Fibroblast of lung (primary cell): ENCODE measurements around the gene C1QTNF8. TPM values are rescaled to one million over a fixed set of nuclear protein-coding genes. Genes with fewer than 3 reads are reported as not detected.

Experiments used
- DNase-seq, 2 donors: peaks; one replicate each; pipeline versions ENCODE4 v3.0.0 to v3.0.0-alpha.2; 2010; ENCODE audit warnings: low read depth in 2 of 2
- H2AFZ ChIP-seq: 2 replicates; pipeline ENCODE4 v1.5.1; 2012; ENCODE audit warnings: low read length, control low read depth, inconsistent platforms
- H3K27ac ChIP-seq: 2 replicates; pipeline ENCODE4 v1.5.1; 2011; ENCODE audit warnings: low read length, control low read depth; ENCODE audit not compliant: insufficient read depth
- H3K27me3 ChIP-seq: 2 replicates; pipeline ENCODE4 v1.5.1; 2011; ENCODE audit warnings: mild to moderate bottlenecking, low read length; ENCODE audit not compliant: control insufficient read depth, insufficient read depth
- H3K36me3 ChIP-seq: 2 replicates; pipeline ENCODE4 v1.5.1; 2011; ENCODE audit warnings: low read length; ENCODE audit not compliant: control insufficient read depth, insufficient read depth
- H3K4me1 ChIP-seq: 2 replicates; pipeline ENCODE4 v1.5.1; 2011; ENCODE audit warnings: low read length; ENCODE audit not compliant: control insufficient read depth, insufficient read depth; ENCODE audit errors: extremely low read depth
- H3K4me2 ChIP-seq: 2 replicates; pipeline ENCODE4 v1.5.1; 2011; ENCODE audit warnings: low read length, control low read depth; ENCODE audit not compliant: insufficient read depth; ENCODE audit errors: extremely low read depth
- H3K4me3 ChIP-seq, 4 experiments: fragments of 200-600 bp in 1 of 4; sonication (generic) in 1 of 4; replicated peaks in 1 of 4; 2 replicates each; pipeline ENCODE4 v1.5.1; 2011 to 2016; ENCODE audit warnings: low read length in 4 of 4, low read depth in 3 of 4, mild to moderate bottlenecking in 3 of 4, control low read depth in 2 of 4, inconsistent platforms in 1 of 4, mixed read lengths in 1 of 4; ENCODE audit not compliant: insufficient read depth in 1 of 4; ENCODE audit errors: control extremely low read depth in 1 of 4
- H3K79me2 ChIP-seq: 2 replicates; pipeline ENCODE4 v1.5.1; 2012; ENCODE audit warnings: mild to moderate bottlenecking, low read length, inconsistent platforms; ENCODE audit not compliant: control insufficient read depth, insufficient read depth
- H3K9ac ChIP-seq: 2 replicates; pipeline ENCODE4 v1.5.1; 2011; ENCODE audit warnings: mild to moderate bottlenecking, low read length, control low read depth; ENCODE audit not compliant: insufficient read depth
- H3K9me3 ChIP-seq: 2 replicates; pipeline ENCODE4 v1.5.1; 2012; ENCODE audit warnings: low read depth, low read length; ENCODE audit not compliant: control insufficient read depth, insufficient read depth
- H4K20me1 ChIP-seq: 2 replicates; pipeline ENCODE4 v1.5.1; 2011; ENCODE audit warnings: low read length; ENCODE audit not compliant: control insufficient read depth, insufficient read depth; ENCODE audit errors: extremely low read depth
- EZH2 ChIP-seq: IDR thresholded peaks from 2 replicates; pipeline ENCODE4 v1.5.1; 2012; ENCODE audit warnings: low read length, control low read depth, mild to moderate bottlenecking; ENCODE audit errors: missing control alignments
- polyA plus RNA-seq, 2 donors: library from polyadenylated mRNA; depleted of rRNA in 1 of 2; stranded (reverse) in 1 of 2; unstranded in 1 of 2; fragments of >200 nt; gene quantifications; 2 replicates each; pipeline ENCODE4 v1.2.1, GENCODE V29; 2011 to 2012; ENCODE audit warnings: missing spikeins in 1 of 2
- total RNA-seq: library from RNA; depleted of rRNA; stranded (reverse); fragments of >200 nt; gene quantifications from 2 replicates; pipeline ENCODE4 v1.2.1, GENCODE V29; 2014
- TF ChIP-seq, protein P1 (sequence below), 2 donors: IDR thresholded peaks in 1 of 2; conservative IDR thresholded peaks in 1 of 2; 1 replicate in 1 of 2; 2 replicates in 1 of 2; pipeline ENCODE4 v1.5.1; 2011 to 2012; ENCODE audit warnings: low read length in 2 of 2, control low read depth in 1 of 2, inconsistent platforms in 1 of 2, low read depth in 1 of 2, mild to moderate bottlenecking in 1 of 2

The C1QTNF8 gene
- total and polyA plus RNA-seq, 2 donors (not counting 1 experiment from before 2014, with no cell fraction given), result not detected

DNA sequence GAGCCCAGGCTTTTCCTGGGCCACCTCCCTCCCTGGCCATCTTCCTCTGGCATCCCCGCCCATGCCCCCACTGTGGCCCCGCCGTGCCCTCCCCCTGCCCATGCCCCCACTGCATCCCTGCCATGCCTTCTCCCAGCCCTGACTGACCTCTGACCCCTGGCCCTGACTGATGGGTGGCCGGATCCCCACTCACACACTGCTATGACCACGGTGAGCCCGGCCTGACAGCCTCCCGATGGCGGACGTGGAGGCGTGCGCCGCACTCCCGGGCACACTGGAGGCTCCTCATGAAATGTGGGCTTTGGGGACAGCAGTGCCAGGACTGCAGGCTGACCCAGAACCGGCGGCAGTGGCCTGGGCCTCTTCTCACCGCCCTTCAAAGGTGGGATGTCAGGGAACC lies 10.6 kb upstream of the C1QTNF8 start:
- TF ChIP-seq, protein P1, sequence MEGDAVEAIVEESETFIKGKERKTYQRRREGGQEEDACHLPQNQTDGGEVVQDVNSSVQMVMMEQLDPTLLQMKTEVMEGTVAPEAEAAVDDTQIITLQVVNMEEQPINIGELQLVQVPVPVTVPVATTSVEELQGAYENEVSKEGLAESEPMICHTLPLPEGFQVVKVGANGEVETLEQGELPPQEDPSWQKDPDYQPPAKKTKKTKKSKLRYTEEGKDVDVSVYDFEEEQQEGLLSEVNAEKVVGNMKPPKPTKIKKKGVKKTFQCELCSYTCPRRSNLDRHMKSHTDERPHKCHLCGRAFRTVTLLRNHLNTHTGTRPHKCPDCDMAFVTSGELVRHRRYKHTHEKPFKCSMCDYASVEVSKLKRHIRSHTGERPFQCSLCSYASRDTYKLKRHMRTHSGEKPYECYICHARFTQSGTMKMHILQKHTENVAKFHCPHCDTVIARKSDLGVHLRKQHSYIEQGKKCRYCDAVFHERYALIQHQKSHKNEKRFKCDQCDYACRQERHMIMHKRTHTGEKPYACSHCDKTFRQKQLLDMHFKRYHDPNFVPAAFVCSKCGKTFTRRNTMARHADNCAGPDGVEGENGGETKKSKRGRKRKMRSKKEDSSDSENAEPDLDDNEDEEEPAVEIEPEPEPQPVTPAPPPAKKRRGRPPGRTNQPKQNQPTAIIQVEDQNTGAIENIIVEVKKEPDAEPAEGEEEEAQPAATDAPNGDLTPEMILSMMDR (conservative IDR thresholded peaks at IDR 0.05 in 1 of 2, IDR thresholded peaks at IDR 0.05 in 1 of 2; ENCODE audit: low read depth in 1 of 2, low read length in 2 of 2), result no peak
- no peak for TF ChIP-seq EZH2

DNA sequence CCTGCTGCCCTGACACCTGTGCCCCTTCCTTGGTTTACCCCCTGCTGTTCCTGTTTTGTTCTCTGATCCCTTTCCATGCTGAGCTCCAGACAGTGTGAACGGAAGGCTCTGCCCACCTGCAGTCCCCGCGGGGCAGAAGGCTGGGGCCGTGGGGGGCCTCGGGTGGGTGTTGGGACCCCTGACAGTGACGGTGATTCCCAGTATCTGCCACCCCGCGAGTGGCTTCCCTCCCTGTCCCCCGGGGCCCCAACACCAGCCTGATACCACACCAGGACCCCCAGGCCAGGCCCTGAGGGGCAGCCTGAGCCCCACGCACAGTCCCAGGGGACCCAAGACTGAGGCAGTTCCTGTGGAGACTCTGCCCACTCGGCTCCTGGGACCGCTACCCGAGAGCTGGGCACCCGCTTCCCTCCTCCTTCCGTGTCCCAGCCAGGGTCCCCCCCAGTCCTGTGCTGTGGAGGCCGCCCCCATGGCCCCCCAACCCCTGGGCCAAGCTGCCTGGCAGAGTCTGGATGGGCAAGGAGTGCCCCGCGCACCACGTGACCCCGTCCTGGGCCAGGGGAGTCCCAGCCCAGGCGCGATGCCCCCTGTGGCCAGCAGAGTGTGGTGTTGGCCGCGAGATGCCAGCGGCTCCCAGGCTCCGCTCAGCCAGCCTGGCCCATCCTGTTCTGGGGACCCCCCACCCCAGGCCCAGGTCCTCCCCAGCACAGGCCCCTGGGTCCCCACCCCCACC lies 10.0 kb upstream of the C1QTNF8 start:
- H3K9ac ChIP-seq, result no peak overlapping the region
- H3K27me3 ChIP-seq, result peaks cover 5% of the 10 kb centered on the region
- H3K4me2 ChIP-seq, result no peak overlapping the region
- H3K36me3 ChIP-seq, result no peaks in the 10 kb centered on the region
- H3K9me3 ChIP-seq, result no peaks in the 10 kb centered on the region
- H3K4me1 ChIP-seq, result no peaks in the 10 kb centered on the region
- no peak for TF ChIP-seq EZH2
- TF ChIP-seq, protein P1 (conservative IDR thresholded peaks at IDR 0.05 in 1 of 2, IDR thresholded peaks at IDR 0.05 in 1 of 2; ENCODE audit: low read depth in 1 of 2, low read length in 2 of 2), result peak; percentile 65 to 81
- no peak overlapping the region for H3K27ac ChIP-seq
- H3K4me3 ChIP-seq, result no peak overlapping the region
- H2AFZ ChIP-seq, result no peak overlapping the region
- H4K20me1 ChIP-seq, result no peaks in the 10 kb centered on the region
- no peaks in the 10 kb centered on the region for H3K79me2 ChIP-seq
- DNase-seq, result peak; percentile 35 to 42

More for the DNA sequence above, 10.6 kb upstream of the C1QTNF8 start:
- no peaks in the 10 kb centered on the region for H3K4me1 ChIP-seq
- H2AFZ ChIP-seq, result no peak overlapping the region
- no peak overlapping the region for H3K4me2 ChIP-seq
- no peak overlapping the region for H3K27ac ChIP-seq
- H3K27me3 ChIP-seq, result peaks cover 5% of the 10 kb centered on the region
- H4K20me1 ChIP-seq, result no peaks in the 10 kb centered on the region
- H3K9me3 ChIP-seq, result no peaks in the 10 kb centered on the region
- H3K79me2 ChIP-seq, result no peaks in the 10 kb centered on the region
- no peak overlapping the region for H3K4me3 ChIP-seq
- H3K9ac ChIP-seq, result no peak overlapping the region
- H3K36me3 ChIP-seq, result no peaks in the 10 kb centered on the region
- DNase-seq, result no peak

DNA sequence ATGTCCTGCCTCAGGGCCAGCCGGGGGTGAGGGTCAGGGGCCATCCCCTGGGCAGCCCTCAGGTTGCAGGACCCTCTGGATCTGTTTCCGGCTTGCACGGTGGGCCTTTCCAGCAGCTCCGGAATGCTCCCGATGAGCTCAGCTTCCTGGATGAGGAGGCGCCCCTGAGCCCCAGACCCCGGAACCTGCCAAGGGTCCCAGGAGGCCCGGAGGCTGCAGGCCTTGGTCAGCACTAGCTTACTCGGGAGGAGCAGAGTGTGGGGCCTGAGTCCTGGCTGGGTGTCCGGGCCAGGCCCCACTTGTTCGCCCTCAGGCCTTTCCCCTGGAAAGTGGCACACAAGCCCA lies 7.6 kb upstream of the C1QTNF8 start:
- no peaks in the 10 kb centered on the region for H3K4me1 ChIP-seq
- H3K9me3 ChIP-seq, result no peaks in the 10 kb centered on the region
- TF ChIP-seq EZH2, result no peak
- TF ChIP-seq, protein P1 (conservative IDR thresholded peaks at IDR 0.05 in 1 of 2, IDR thresholded peaks at IDR 0.05 in 1 of 2; ENCODE audit: low read depth in 1 of 2, low read length in 2 of 2), result no peak
- H3K36me3 ChIP-seq, result no peaks in the 10 kb centered on the region
- no peak overlapping the region for H2AFZ ChIP-seq
- no peak for DNase-seq
- H4K20me1 ChIP-seq, result no peaks in the 10 kb centered on the region
- H3K27me3 ChIP-seq, result no peaks in the 10 kb centered on the region
- no peak overlapping the region for H3K4me2 ChIP-seq
- no peak overlapping the region for H3K9ac ChIP-seq
- no peak overlapping the region for H3K27ac ChIP-seq
- H3K79me2 ChIP-seq, result no peaks in the 10 kb centered on the region
- H3K4me3 ChIP-seq, result no peak overlapping the region
